HFFc6 (cell line): ENCODE data around the gene KLHL7. TPM values are rescaled to one million over a fixed set of nuclear protein-coding genes. Genes with fewer than 3 reads are reported as not detected.
A peak's percentile ranks its signal among the peaks of the same experiment; 100 is the strongest.

ENCODE experiments used
- DNase-seq: peaks from one replicate; pipeline ENCODE4 v3.0.0-alpha.2; 2018
- H3K27ac Mint-ChIP-seq: 2 replicates; pipeline ENCODE4 v1.8.0; 2020; ENCODE audit warnings: mild to moderate bottlenecking, mixed read lengths
- H3K27me3 Mint-ChIP-seq: 2 replicates; pipeline ENCODE4 v1.8.0; 2021; ENCODE audit warnings: mild to moderate bottlenecking, moderate library complexity, mixed read lengths; ENCODE audit not compliant: insufficient read depth
- H3K36me3 Mint-ChIP-seq: 2 replicates; pipeline ENCODE4 v1.8.0; 2021; ENCODE audit warnings: low read depth, mixed read lengths
- H3K4me1 Mint-ChIP-seq: 2 replicates; pipeline ENCODE4 v1.8.0; 2020; ENCODE audit warnings: low read depth, mixed read lengths
- H3K4me3 Mint-ChIP-seq: 2 replicates; pipeline ENCODE4 v1.8.0; 2020; ENCODE audit warnings: mild to moderate bottlenecking, moderate library complexity, mixed read lengths
- H3K9me3 Mint-ChIP-seq: 2 replicates; pipeline ENCODE4 v1.8.0; 2020; ENCODE audit warnings: mild to moderate bottlenecking, mixed read lengths
- CTCF ChIP-seq: fragments of 200-600 bp; sonication (generic); IDR thresholded peaks from 2 replicates; pipeline ENCODE4 v1.5.0; 2021; ENCODE audit warnings: antibody characterized with exemption, mild to moderate bottlenecking
- total RNA-seq, 6 experiments: library from RNA; stranded (reverse); fragmentation: NEBNext Ultra II Directional; extraction: Animal tissue kit (Norgen Biotek cat#: 25700); gene quantifications; 2 replicates in 1 of 6; 3 replicates in 5 of 6; pipeline ENCODE4 v1.2.3, GENCODE V29; 2021

KLHL7 gene
- total RNA-seq, 6 experiments from 2014 or later: 23.1 to 31.2 (median 29.5) TPM

- no peak for DNase-seq
- H3K27ac Mint-ChIP-seq: peak overlapping the region; percentile 19; the same call in 1 of the 2 replicates
- peaks cover 2% of the 10 kb centered on the region; the same call in 1 of the 2 replicates for H3K27me3 Mint-ChIP-seq
- H3K9me3 Mint-ChIP-seq: no peaks in the 10 kb centered on the region
- H3K4me1 Mint-ChIP-seq: peaks cover 38% of the 10 kb centered on the region
- no peaks in the 10 kb centered on the region for H3K36me3 Mint-ChIP-seq
- no peak for TF ChIP-seq CTCF
- H3K4me3 Mint-ChIP-seq: peak overlapping the region; percentile 3; the same call in 1 of the 2 replicates
These were observed 38.3 kb upstream of the KLHL7 start for GRCh38 chr7:23067271-23067670.

- H3K4me3 Mint-ChIP-seq: no peak overlapping the region
- DNase-seq: peak; percentile 23
- H3K27me3 Mint-ChIP-seq: peaks cover 10% of the 10 kb centered on the region
- peak; percentile 57 for TF ChIP-seq CTCF
- no peaks in the 10 kb centered on the region for H3K36me3 Mint-ChIP-seq
- no peak overlapping the region for H3K27ac Mint-ChIP-seq
- peaks cover 38% of the 10 kb centered on the region for H3K4me1 Mint-ChIP-seq
- no peaks in the 10 kb centered on the region for H3K9me3 Mint-ChIP-seq
These were observed 33.5 kb upstream of the KLHL7 start for GRCh38 chr7:23072048-23072447.

GRCh38 chr7:23072922-23073321 is 32.7 kb upstream of the KLHL7 start:
- Mint-ChIP-seq H3K27ac (no peak overlapping the region), H3K4me3 (no peak overlapping the region), H3K4me1 (peaks cover 35% of the 10 kb centered on the region), H3K36me3 (no peaks in the 10 kb centered on the region), H3K9me3 (no peaks in the 10 kb centered on the region), H3K27me3 (peaks cover 13% of the 10 kb centered on the region)
- no peak for TF ChIP-seq CTCF
- DNase-seq: no peak

- Mint-ChIP-seq H3K4me1 (peaks cover 32% of the 10 kb centered on the region), H3K4me3 (no peak overlapping the region), H3K36me3 (no peaks in the 10 kb centered on the region), H3K9me3 (no peaks in the 10 kb centered on the region), H3K27ac (no peak overlapping the region), H3K27me3 (peaks cover 15% of the 10 kb centered on the region; the same call in 1 of the 2 replicates)
- no peak for TF ChIP-seq CTCF
- no peak for DNase-seq
These were observed 30.9 kb upstream of the KLHL7 start for GRCh38 chr7:23074443-23075261.

GRCh38 chr7:23075571-23075970 is 30.0 kb upstream of the KLHL7 start:
- no peaks in the 10 kb centered on the region for H3K36me3 Mint-ChIP-seq
- peaks cover 15% of the 10 kb centered on the region; the same call in 1 of the 2 replicates for H3K27me3 Mint-ChIP-seq
- no peak overlapping the region for H3K4me3 Mint-ChIP-seq
- H3K27ac Mint-ChIP-seq: no peak overlapping the region
- H3K4me1 Mint-ChIP-seq: peaks cover 32% of the 10 kb centered on the region
- H3K9me3 Mint-ChIP-seq: no peaks in the 10 kb centered on the region
- no peak for TF ChIP-seq CTCF
- no peak for DNase-seq
